ENCODE results near the gene MYO1H. TPM values are rescaled to one million over a fixed set of nuclear protein-coding genes. Genes with fewer than 3 reads are reported as not detected.

MYO1H gene
- total RNA-seq, 1 experiment from 2014 or later = not detected

DNA sequence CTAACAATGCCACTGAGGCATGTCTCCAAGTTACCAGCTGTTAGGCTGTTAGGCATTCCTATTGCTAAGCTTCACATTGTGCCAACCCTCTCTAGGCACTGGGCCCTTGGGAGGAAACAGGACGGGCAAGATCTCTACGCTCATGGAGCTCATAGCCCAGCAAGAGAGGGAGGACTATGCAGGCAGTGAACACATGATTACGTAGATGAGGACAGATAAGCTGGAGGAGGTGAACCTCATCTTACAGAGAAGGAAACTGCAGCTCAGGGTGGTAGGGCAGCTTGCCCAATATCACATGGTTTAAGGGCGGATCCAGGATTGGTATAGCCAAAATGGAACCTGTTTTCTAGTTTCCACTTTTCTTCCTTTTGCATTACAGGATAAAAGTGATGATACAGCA, 137.5 kb downstream of the MYO1H start:
- Histone ChIP-seq H4K20me1 (ENCODE audit: insufficient read depth) (no peaks in the 10 kb centered on the region), H3K4me2 (ENCODE audit: low read length) (no peak overlapping the region), H3K79me2 (ENCODE audit: insufficient read depth, low read length) (no peaks in the 10 kb centered on the region), H3K4me3 (replicated peaks in 1 of 2; ENCODE audit: low read depth in 1 of 2, low read length in 2 of 2) (no peak overlapping the region), H3K9ac (ENCODE audit: low read length) (no peak overlapping the region), H3K36me3 (ENCODE audit: control insufficient read depth in 1 of 2, insufficient read depth in 2 of 2, low read length in 2 of 2) (peaks cover 26 to 38% of the 10 kb centered on the region in 2 experiments), H2AFZ (ENCODE audit: low read depth, low read length, poor library complexity, severe bottlenecking) (no peak overlapping the region), H3K4me1 (ENCODE audit: control insufficient read depth in 1 of 2, insufficient read depth in 2 of 2, low read length in 2 of 2) (no peaks in the 10 kb centered on the region), H3K27me3 (ENCODE audit: insufficient read depth, low read length) (no peaks in the 10 kb centered on the region), H3K9me3 (ENCODE audit: control insufficient read depth in 1 of 2, insufficient read depth in 1 of 2, low read depth in 1 of 2, low read length in 2 of 2) (no peaks in the 10 kb centered on the region), H3K27ac (ENCODE audit: low read depth, low read length) (no peak overlapping the region), H3K9me2 (ENCODE audit: insufficient read depth) (no peaks in the 10 kb centered on the region)
- no peak for TF ChIP-seq CEBPB (IDR thresholded peaks at IDR 0.05; ENCODE audit: low read depth)
- no peak for TF ChIP-seq RAD21 (IDR thresholded peaks at IDR 0.05; ENCODE audit: low read depth)
- TF ChIP-seq, protein P1, sequence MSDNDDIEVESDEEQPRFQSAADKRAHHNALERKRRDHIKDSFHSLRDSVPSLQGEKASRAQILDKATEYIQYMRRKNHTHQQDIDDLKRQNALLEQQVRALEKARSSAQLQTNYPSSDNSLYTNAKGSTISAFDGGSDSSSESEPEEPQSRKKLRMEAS (IDR thresholded peaks at IDR 0.05) = no peak
- no peak for TF ChIP-seq EGR1 (IDR thresholded peaks at IDR 0.05; ENCODE audit: low read depth)
- TF ChIP-seq FOSL1 (IDR thresholded peaks at IDR 0.05; ENCODE audit: low read depth) = no peak
- ATAC-seq (no peak), DNase-seq (ENCODE audit: low read depth, low spot score) (no peak)
- ChIA-PET POLR2A (no interaction called here), CTCF (no interaction called here), RAD21 (ENCODE audit: low non-redundant PET in 1 of 2, low total read pairs in 2 of 2, uncharacterized antibody in 2 of 2, unreplicated experiment in 2 of 2) (no interaction called here)
- intact Hi-C loops (cut with micrococcal nuclease) = no loop called here
- BruUV-seq (replicated peaks) = no TSS peak

DNA sequence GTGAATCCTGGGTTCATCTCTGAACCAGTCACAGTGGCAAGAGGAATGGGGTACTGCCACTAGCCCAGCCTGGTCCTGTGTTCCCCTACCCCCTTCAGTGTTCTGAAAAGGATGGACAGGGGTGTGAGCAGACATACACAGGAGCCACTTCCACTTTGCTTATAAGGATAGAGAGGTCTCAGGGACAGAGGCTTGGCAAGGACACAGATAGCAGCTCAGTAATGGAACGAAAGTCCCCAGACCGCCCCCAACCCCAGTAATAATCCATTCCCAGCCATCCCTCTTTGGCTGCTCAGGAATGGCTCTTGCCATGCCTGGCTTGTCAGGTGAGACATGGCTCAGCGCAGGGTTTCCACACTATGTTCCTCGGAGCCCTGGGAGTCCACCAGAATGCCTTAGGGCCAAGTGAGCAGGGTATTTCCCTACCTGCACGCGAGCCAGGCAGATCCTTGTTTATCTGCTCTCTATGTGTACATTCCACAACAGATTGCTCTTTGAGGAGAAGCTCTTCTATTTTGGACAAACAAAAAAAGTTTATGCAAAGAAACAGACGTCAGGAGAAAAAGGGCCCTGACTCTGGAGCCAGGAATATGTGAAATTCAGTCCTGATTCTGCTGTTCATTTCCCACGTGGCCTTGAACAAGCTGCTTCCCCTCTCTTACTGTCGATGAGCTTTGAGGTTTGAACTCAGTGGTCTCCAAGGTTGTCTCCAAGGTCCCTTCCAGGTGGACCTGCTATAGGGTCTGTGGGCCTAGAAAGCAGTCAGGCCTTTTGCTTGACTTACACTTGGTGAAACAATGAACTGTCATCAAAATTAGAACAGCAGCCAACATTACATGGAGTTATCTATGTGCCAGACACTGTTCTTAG, 139.7 kb downstream of the MYO1H start:
- BruUV-seq (replicated peaks) = no TSS peak
- Histone ChIP-seq H3K27ac (ENCODE audit: low read depth, low read length) (no peak overlapping the region), H3K4me1 (ENCODE audit: control insufficient read depth in 1 of 2, insufficient read depth in 2 of 2, low read length in 2 of 2) (no peaks in the 10 kb centered on the region), H3K9me3 (ENCODE audit: control insufficient read depth in 1 of 2, insufficient read depth in 1 of 2, low read depth in 1 of 2, low read length in 2 of 2) (no peaks in the 10 kb centered on the region), H4K20me1 (ENCODE audit: insufficient read depth) (no peaks in the 10 kb centered on the region), H3K9ac (ENCODE audit: low read length) (no peak overlapping the region), H3K4me2 (ENCODE audit: low read length) (no peak overlapping the region), H3K4me3 (replicated peaks in 1 of 2; ENCODE audit: low read depth in 1 of 2, low read length in 2 of 2) (no peak overlapping the region), H3K79me2 (ENCODE audit: insufficient read depth, low read length) (no peaks in the 10 kb centered on the region), H2AFZ (ENCODE audit: low read depth, low read length, poor library complexity, severe bottlenecking) (no peak overlapping the region), H3K27me3 (ENCODE audit: insufficient read depth, low read length) (no peaks in the 10 kb centered on the region), H3K36me3 (ENCODE audit: control insufficient read depth in 1 of 2, insufficient read depth in 2 of 2, low read length in 2 of 2) (peaks cover 26 to 45% of the 10 kb centered on the region in 2 experiments), H3K9me2 (ENCODE audit: insufficient read depth) (no peaks in the 10 kb centered on the region)
- intact Hi-C loops (cut with micrococcal nuclease) = no loop called here
- ChIA-PET POLR2A (no interaction called here), CTCF (no interaction called here), RAD21 (ENCODE audit: low non-redundant PET in 1 of 2, low total read pairs in 2 of 2, uncharacterized antibody in 2 of 2, unreplicated experiment in 2 of 2) (no interaction called here)
- ATAC-seq (no peak), DNase-seq (ENCODE audit: low read depth, low spot score) (no peak)
- no peak for TF ChIP-seq ELF1 (IDR thresholded peaks at IDR 0.05; ENCODE audit: borderline replicate concordance, low read depth)
- no peak for TF ChIP-seq JUND (IDR thresholded peaks at IDR 0.05)
- no peak for TF ChIP-seq YY1 (IDR thresholded peaks at IDR 0.05; ENCODE audit: extremely low read depth, insufficient replicate concordance, low read depth, low read length)
- TF ChIP-seq FOSL1 (IDR thresholded peaks at IDR 0.05; ENCODE audit: low read depth) = no peak
- TF ChIP-seq SRF (IDR thresholded peaks at IDR 0.05; ENCODE audit: low read depth) = no peak
- TF ChIP-seq ZFX (IDR thresholded peaks at IDR 0.05) = no peak
- TF ChIP-seq, protein P2, sequence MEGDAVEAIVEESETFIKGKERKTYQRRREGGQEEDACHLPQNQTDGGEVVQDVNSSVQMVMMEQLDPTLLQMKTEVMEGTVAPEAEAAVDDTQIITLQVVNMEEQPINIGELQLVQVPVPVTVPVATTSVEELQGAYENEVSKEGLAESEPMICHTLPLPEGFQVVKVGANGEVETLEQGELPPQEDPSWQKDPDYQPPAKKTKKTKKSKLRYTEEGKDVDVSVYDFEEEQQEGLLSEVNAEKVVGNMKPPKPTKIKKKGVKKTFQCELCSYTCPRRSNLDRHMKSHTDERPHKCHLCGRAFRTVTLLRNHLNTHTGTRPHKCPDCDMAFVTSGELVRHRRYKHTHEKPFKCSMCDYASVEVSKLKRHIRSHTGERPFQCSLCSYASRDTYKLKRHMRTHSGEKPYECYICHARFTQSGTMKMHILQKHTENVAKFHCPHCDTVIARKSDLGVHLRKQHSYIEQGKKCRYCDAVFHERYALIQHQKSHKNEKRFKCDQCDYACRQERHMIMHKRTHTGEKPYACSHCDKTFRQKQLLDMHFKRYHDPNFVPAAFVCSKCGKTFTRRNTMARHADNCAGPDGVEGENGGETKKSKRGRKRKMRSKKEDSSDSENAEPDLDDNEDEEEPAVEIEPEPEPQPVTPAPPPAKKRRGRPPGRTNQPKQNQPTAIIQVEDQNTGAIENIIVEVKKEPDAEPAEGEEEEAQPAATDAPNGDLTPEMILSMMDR (IDR thresholded peaks at IDR 0.05 in 2 of 3, conservative IDR thresholded peaks at IDR 0.05 in 1 of 3; ENCODE audit: borderline replicate concordance in 1 of 3, insufficient read depth in 1 of 3, low read depth in 2 of 3, low read length in 2 of 3) = no peak
- no peak for TF ChIP-seq SIN3A (IDR thresholded peaks at IDR 0.05; ENCODE audit: low read depth)
- no peak for TF ChIP-seq TCF7L2 (IDR thresholded peaks at IDR 0.05; ENCODE audit: borderline replicate concordance, extremely low read depth, insufficient read depth, insufficient read length)

Measured in HCT116 (cell line).